Keratinocyte (primary cell): ENCODE measurements around the gene PIWIL4.

Experiments used
- EZH2 ChIP-seq: IDR thresholded peaks from one replicate; pipeline ENCODE4 v1.6.1; 2012; ENCODE audit warnings: inconsistent platforms, mild to moderate bottlenecking, low read length, moderate library complexity
- TF ChIP-seq, protein P1 (sequence below), 3 experiments: IDR thresholded peaks in 1 of 3; conservative IDR thresholded peaks in 1 of 3; optimal IDR thresholded peaks in 1 of 3; 2 replicates in 2 of 3; 3 replicates in 1 of 3; pipeline versions ENCODE3 to v1.5.1; 2011; ENCODE audit warnings: low read length in 3 of 3, mild to moderate bottlenecking in 3 of 3, moderate library complexity in 2 of 3, control low read depth in 1 of 3, inconsistent platforms in 1 of 3; ENCODE audit not compliant: insufficient read depth in 2 of 3; ENCODE audit errors: extremely low read depth in 1 of 3

DNA sequence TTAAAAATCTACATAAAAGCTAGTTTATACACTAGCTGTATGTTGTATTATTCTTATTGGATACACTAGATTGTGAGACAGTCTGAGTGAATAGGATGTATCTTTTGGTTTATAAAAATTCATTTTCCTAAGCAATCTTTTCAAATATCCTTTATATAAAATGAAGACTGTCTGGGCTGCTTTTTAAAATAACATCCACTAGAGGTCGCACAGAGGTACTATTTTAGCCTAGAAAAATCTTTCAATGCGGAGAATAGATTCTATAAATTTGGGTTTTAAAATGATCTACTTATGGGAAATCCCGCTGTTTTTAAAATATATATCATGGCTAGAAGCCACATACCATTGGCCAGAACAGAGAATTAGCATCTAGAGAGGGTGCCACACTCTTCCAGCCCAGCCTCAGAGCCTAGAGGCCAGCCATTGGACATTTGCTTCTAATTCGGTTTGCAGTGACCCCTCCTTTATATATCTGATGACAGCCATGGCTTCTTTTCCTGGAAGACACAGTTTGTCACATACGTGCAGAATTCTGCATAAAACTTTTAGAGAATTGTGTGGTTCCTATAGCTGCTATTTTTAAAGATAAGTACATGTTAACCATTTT is 47.6 kb upstream of the PIWIL4 start:
- TF ChIP-seq EZH2 = no peak
- TF ChIP-seq, protein P1, sequence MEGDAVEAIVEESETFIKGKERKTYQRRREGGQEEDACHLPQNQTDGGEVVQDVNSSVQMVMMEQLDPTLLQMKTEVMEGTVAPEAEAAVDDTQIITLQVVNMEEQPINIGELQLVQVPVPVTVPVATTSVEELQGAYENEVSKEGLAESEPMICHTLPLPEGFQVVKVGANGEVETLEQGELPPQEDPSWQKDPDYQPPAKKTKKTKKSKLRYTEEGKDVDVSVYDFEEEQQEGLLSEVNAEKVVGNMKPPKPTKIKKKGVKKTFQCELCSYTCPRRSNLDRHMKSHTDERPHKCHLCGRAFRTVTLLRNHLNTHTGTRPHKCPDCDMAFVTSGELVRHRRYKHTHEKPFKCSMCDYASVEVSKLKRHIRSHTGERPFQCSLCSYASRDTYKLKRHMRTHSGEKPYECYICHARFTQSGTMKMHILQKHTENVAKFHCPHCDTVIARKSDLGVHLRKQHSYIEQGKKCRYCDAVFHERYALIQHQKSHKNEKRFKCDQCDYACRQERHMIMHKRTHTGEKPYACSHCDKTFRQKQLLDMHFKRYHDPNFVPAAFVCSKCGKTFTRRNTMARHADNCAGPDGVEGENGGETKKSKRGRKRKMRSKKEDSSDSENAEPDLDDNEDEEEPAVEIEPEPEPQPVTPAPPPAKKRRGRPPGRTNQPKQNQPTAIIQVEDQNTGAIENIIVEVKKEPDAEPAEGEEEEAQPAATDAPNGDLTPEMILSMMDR (optimal IDR thresholded peaks at IDR 0.05 in 1 of 3, IDR thresholded peaks at IDR 0.05 in 1 of 3, conservative IDR thresholded peaks at IDR 0.05 in 1 of 3; ENCODE audit: extremely low read depth in 1 of 3, insufficient read depth in 2 of 3, low read length in 3 of 3) = peak in 1 of 3 experiments; percentile 32
